Body of pancreas (tissue), 4 donors: Measurements from ENCODE around the gene PSMD3.

Experiments used
- CTCF ChIP-seq, 7 experiments: fragments of 450-650 bp in 4 of 7; fragments of 200-600 bp in 3 of 7; sonication (generic) in 3 of 7; IDR thresholded peaks; one replicate each; pipeline ENCODE4 v1.5.1; 2016 to 2019; ENCODE audit warnings: antibody characterized with exemption in 7 of 7
- POLR2A ChIP-seq, 3 donors: fragments of 450-650 bp; IDR thresholded peaks; one replicate each; pipeline ENCODE4 v1.6.1; 2016; ENCODE audit warnings: antibody characterized with exemption in 3 of 3, mild to moderate bottlenecking in 2 of 3

GRCh38 chr17:40026816-40027613, 46.4 kb downstream of the PSMD3 start:
- TF ChIP-seq CTCF (IDR thresholded peaks at IDR 0.05) = peak; percentile 83 to 95 (median 88)
- TF ChIP-seq POLR2A (IDR thresholded peaks at IDR 0.05) = no peak
